Subcutaneous adipose tissue (tissue), 4 donors: ENCODE measurements around the gene PLA2G4E. TPM values are rescaled to one million over a fixed set of nuclear protein-coding genes. Genes with fewer than 3 reads are reported as not detected.

Experiments used
- CTCF ChIP-seq: fragments of 450-650 bp; IDR thresholded peaks from one replicate; pipeline ENCODE4 v1.5.1; 2016; ENCODE audit warnings: low read depth, mild to moderate bottlenecking, control low read depth, antibody characterized with exemption, moderate library complexity
- total RNA-seq, 4 donors: library from RNA; depleted of rRNA; stranded (reverse); fragments of >200 nt; gene quantifications; one replicate each; pipeline ENCODE4 v1.1.0, GENCODE V29; 2016

PLA2G4E gene
- total RNA-seq, 4 donors from 2014 or later = not detected

- no peak for TF ChIP-seq CTCF
Measured at GRCh38 chr15:41965441-41966413, 55.1 kb downstream of the PLA2G4E start.

- TF ChIP-seq CTCF = no peak
Measured at GRCh38 chr15:41961595-41962202, 59.1 kb downstream of the PLA2G4E start.

- no peak for TF ChIP-seq CTCF
Measured at GRCh38 chr15:41961001-41961518, 59.8 kb downstream of the PLA2G4E start.

GRCh38 chr15:41958002-41958420 lies 62.8 kb downstream of the PLA2G4E start:
- no peak for TF ChIP-seq CTCF

- no peak for TF ChIP-seq CTCF
Measured at GRCh38 chr15:41957021-41957897, 63.6 kb downstream of the PLA2G4E start.

- no peak for TF ChIP-seq CTCF
Measured at GRCh38 chr15:41955807-41956525, 64.9 kb downstream of the PLA2G4E start.
